Astrocyte of the spinal cord (primary cell): ENCODE data around the gene TMC4.

Experiments used
- DNase-seq: peaks from one replicate; pipeline ENCODE4 v3.0.0; 2011; ENCODE audit warnings: low read depth, low spot score
- H3K4me3 ChIP-seq: 2 replicates; pipeline ENCODE4 v1.5.1; 2011; ENCODE audit warnings: low read depth, mild to moderate bottlenecking, low read length, moderate library complexity
- in situ Hi-C: cut with HindIII; loops from 2 replicates; pipeline ENCODE4 v1.10.0; 2017; ENCODE audit warnings: low sequenced_read_pairs
- TF ChIP-seq, protein P1 (sequence below): IDR thresholded peaks from 2 replicates; pipeline ENCODE4 v1.5.1; 2012; ENCODE audit warnings: low read depth, mild to moderate bottlenecking, low read length, inconsistent platforms

Gene TMC4

DNA sequence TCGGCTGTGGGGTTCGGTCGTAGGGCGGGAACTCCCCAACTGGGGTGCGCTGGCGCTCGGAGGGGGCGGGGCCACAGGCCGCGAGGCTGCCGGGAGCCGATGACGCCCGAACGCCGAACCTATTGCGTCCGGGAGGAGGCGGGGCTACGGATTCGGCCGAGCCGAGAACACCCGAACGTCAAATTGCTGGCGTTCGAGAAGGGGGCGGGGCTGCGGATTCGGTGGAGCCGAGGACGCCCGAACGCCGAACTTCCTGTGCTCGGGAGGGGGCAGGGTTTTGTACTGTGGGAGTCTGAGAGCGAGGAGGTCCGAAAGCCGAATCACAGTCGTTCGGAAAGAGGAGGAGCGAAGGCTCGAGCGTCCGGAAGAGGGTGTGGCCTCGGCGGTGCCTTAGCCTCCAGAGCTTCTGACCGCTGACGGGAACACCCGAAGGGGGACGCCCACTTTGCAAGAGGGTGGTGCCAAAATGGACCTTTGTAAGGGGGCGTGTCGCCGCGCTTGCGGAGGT lies 17.6 kb upstream of the TMC4 start:
- TF ChIP-seq, protein P1, sequence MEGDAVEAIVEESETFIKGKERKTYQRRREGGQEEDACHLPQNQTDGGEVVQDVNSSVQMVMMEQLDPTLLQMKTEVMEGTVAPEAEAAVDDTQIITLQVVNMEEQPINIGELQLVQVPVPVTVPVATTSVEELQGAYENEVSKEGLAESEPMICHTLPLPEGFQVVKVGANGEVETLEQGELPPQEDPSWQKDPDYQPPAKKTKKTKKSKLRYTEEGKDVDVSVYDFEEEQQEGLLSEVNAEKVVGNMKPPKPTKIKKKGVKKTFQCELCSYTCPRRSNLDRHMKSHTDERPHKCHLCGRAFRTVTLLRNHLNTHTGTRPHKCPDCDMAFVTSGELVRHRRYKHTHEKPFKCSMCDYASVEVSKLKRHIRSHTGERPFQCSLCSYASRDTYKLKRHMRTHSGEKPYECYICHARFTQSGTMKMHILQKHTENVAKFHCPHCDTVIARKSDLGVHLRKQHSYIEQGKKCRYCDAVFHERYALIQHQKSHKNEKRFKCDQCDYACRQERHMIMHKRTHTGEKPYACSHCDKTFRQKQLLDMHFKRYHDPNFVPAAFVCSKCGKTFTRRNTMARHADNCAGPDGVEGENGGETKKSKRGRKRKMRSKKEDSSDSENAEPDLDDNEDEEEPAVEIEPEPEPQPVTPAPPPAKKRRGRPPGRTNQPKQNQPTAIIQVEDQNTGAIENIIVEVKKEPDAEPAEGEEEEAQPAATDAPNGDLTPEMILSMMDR = no peak
- DNase-seq = peak; percentile 100
- in situ Hi-C loops = no loop called here
- H3K4me3 ChIP-seq = peak overlapping the region; percentile 80

DNA sequence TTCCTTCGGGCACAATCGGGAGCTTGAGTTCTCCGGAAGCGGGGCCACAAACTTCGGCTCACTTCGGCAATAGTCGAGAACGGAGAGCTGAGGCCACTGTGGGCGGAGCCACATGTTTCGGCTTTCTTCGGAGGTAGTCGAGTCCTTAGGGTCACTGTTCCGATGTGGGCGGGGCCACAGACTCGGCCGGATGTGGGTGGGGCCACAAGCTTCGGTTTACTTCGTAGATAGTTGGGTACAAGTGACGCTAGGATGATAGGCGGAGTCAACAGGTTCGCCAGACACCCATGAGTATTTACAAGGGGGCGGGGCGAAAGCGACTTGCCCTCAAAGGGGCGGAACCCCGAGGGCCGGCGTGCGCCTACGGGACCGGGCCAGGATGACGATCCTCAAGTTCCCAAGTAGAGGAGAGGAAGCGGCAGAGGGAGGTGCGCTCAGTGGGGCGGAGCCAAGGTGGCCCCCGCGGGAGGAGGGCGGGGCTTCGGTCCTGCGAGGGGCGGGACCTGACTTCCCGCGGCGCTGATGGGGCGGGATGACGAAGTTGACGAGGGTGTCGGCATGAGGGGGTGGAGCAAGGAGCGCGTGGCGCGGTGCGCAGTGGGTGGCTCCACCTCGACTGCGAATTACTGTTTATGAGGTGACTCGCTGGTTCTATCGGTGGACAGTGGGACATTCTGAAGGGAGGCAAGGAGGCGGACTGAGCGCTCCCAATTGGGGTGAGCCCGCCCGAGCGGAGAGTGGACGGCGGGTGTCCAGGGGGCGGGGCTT lies 17.0 kb upstream of the TMC4 start:
- peak; percentile 100 for DNase-seq
- TF ChIP-seq, protein P1 = no peak
- H3K4me3 ChIP-seq = peak overlapping the region; percentile 84
- in situ Hi-C loops = no loop called here

DNA sequence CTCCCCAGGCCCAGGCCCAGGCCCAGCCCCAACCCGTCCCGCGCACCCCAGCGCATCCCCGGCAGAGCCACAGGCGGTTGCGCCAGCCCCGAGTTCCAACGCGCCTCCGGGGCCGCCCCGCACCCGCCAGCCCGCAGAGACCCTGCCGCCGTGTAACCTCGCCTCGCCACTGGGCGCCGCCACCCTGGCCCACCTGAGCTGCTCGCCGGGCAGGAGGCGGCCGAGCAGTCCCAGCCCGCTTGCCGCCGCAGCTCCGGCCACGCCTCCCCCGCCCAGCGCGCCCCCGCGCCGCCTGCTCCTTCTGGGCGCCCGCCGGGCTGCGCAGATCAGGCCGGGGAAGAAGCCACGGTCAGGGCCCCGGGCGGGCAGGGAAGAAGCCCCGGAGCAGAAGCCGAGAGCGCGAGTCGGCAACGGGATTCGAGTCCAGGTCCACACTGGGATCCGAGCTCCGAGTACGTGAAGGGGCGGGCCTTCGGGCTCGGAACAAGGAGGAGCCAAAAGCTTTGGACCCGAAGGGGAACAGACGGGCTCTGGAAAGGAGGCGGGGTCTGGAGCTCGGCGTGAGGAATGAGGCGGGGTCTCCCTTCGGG lies 16.3 kb upstream of the TMC4 start, which contains the start of gene MBOAT7:
Gene MBOAT7 (minus strand): TSS at position 436 of the 590 bp plus-strand sequence. CDS start 1,072 bp downstream, outside the sequence.
- TF ChIP-seq, protein P1 = peak; percentile 11
- peak within 1 kb of the TSS; percentile 84 for H3K4me3 ChIP-seq
- in situ Hi-C loops = no loop called here
- no peak for DNase-seq

DNA sequence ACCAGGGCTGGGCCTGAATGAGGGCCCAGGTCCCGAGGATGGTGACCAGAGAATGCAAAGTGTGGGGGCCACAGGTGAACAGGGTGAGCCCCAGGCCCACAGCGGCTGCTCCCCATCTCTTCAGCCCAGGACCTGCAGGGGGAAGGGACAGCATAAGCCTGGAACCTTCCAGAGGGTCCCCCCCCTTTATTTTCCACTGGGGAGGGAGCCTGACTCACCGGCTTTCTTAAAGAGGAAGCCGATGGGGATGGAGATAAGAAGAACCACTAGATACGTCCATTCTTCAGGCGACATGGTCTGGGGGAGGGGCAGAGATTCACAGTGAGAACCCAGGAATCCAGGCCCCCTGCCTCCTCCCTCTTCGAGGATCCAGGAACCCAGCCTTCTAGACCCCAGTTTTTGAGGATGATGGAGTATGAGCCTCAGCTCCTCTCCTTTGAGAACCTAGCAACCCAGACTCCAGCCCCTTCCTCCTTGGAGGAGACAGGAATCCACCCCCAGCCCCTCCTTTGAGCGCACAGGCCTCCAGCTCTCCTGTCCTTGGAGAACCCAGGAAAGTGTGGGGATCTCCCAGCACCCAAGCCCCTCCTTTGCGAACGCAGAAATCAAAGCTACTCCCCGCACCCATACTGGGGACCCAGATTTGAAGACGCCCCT lies 15.4 kb upstream of the TMC4 start:
- TF ChIP-seq, protein P1 = no peak
- in situ Hi-C loops = no loop called here
- peak overlapping the region; percentile 84 for H3K4me3 ChIP-seq
- peak; percentile 55 for DNase-seq

DNA sequence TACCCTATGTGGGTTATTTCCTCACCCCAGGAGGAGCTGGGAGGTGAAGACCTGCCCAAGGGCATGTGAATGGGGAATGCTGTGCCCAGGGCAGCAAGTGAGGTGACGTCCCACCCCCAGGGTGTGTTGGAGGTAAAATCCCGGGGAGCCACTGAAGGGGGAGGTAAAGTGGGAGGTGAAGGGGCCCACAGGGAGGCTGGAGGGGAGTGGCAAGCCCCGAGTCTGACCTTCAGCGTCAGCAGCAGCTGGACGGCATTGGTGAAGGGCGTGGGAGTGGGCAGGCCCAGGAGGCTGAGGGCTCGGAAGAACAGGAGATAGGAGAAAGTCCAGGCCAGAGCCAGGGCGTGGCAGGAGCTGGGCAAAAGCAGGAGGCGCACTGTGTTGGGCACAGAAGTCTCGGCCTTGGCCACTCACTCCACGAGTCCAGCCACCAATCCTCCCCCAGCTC lies 14.0 kb upstream of the TMC4 start:
- no peak overlapping the region for H3K4me3 ChIP-seq
- no peak for DNase-seq
- in situ Hi-C loops = no loop called here
- TF ChIP-seq, protein P1 = no peak

DNA sequence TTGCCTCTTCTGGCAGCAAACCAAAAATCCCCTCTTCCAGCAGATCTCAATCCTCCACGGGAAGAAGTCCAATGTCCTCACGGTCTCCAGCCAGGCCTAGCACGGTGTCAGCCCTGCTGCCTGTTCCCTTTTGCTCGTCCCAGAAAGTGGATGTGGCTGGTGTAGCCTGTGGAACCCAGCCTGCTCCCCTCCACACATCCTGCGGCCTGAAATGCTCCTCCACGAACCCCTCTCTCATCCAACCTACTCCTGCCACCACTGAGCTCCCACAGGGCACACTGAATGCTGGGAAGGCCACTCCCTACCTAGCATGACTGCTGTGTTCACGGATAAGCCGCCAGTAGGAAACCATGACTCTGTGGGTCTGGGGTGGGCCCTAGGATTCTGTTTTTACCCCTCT lies 13.4 kb upstream of the TMC4 start:
- no peak overlapping the region for H3K4me3 ChIP-seq
- TF ChIP-seq, protein P1 = no peak
- in situ Hi-C loops = no loop called here
- no peak for DNase-seq
